ENCODE results near the gene ZBTB16.

ZBTB16 gene

GRCh38 chr11:114219559-114220349, 160.2 kb downstream of the ZBTB16 start:
- no peak for DNase-seq

GRCh38 chr11:114221037-114221436, 161.5 kb downstream of the ZBTB16 start:
- DNase-seq = no peak

- DNase-seq = no peak
Measured at GRCh38 chr11:114225661-114226060, 166.2 kb downstream of the ZBTB16 start.

- no peak for DNase-seq
Measured at GRCh38 chr11:114226356-114226755, 166.8 kb downstream of the ZBTB16 start.

- DNase-seq = no peak
Measured at GRCh38 chr11:114228435-114229411, 169.2 kb downstream of the ZBTB16 start.

GRCh38 chr11:114230031-114230704, 170.7 kb downstream of the ZBTB16 start:
- DNase-seq = no peak

- no peak for DNase-seq
Measured at GRCh38 chr11:114232400-114233059, 173.0 kb downstream of the ZBTB16 start.

GRCh38 chr11:114233755-114234154, 174.2 kb downstream of the ZBTB16 start:
- DNase-seq = peak; percentile 71

- no peak for DNase-seq
Measured at GRCh38 chr11:114236829-114237228, 177.3 kb downstream of the ZBTB16 start.

- DNase-seq = no peak
Measured at GRCh38 chr11:114237321-114238280, 178.1 kb downstream of the ZBTB16 start.

GRCh38 chr11:114239753-114240161, 180.2 kb downstream of the ZBTB16 start:
- DNase-seq = no peak

- DNase-seq = no peak
Measured at GRCh38 chr11:114242032-114242431, 182.5 kb downstream of the ZBTB16 start.

GRCh38 chr11:114243461-114244372, 184.2 kb downstream of the ZBTB16 start:
- peak; percentile 55 for DNase-seq

GRCh38 chr11:114244726-114245394, 185.3 kb downstream of the ZBTB16 start:
- no peak for DNase-seq

- DNase-seq = no peak
Measured at GRCh38 chr11:114246321-114247069, 187.0 kb downstream of the ZBTB16 start.

- no peak for DNase-seq
Measured at GRCh38 chr11:114247070-114247789, 187.7 kb downstream of the ZBTB16 start.

GRCh38 chr11:114250180-114250579, 190.7 kb downstream of the ZBTB16 start:
- DNase-seq = no peak

Data from NCI-H345 (cell line).